Raji (cell line): ENCODE results near the gene BSCL2.

ENCODE experiments used
- POLR2A ChIP-seq: IDR thresholded peaks from 2 replicates; pipeline ENCODE4 v1.6.1; 2011; ENCODE audit warnings: low read depth, low read length, control low read depth; ENCODE audit not compliant: insufficient read depth

BSCL2 gene

DNA sequence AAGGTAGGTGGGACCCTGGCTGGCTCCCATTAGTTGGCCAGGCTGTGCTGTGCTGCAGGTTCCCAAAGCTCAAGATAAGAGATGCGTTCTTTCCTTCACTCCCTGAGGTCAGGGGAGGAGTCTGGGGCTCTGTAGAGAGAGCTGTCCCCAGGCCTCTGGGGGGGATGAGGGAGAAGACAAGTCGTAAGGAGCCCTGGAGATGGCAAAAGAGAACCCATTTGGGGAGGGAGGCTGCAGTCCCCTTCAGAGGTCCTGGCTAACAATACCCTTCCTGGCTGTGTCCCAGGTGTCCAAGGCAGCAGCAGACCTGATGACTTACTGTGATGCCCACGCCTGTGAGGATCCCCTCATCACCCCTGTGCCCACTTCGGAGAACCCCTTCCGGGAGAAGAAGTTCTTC, 1.2 kb upstream of the BSCL2 start:
- no peak for TF ChIP-seq POLR2A

DNA sequence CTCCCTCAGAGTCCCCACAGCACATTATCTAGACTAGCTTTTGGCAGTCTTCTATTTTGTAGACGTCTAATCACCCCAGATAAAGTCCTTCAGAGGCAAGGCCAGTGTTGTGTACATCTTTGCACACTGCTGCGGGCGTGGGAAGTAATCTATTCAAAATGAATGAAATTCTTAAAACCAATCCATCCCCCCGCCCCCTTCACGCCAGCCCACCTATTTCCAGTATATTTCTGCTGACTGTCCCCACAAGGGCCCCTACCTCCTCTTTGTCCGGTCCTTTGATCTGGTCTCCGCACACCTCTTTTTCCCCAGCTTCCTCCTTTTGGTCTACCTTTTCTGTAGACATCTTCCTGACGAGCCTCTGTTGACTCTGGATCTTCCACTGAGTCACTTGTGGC, 375 bp downstream of the BSCL2 start:
- TF ChIP-seq POLR2A: no peak

DNA sequence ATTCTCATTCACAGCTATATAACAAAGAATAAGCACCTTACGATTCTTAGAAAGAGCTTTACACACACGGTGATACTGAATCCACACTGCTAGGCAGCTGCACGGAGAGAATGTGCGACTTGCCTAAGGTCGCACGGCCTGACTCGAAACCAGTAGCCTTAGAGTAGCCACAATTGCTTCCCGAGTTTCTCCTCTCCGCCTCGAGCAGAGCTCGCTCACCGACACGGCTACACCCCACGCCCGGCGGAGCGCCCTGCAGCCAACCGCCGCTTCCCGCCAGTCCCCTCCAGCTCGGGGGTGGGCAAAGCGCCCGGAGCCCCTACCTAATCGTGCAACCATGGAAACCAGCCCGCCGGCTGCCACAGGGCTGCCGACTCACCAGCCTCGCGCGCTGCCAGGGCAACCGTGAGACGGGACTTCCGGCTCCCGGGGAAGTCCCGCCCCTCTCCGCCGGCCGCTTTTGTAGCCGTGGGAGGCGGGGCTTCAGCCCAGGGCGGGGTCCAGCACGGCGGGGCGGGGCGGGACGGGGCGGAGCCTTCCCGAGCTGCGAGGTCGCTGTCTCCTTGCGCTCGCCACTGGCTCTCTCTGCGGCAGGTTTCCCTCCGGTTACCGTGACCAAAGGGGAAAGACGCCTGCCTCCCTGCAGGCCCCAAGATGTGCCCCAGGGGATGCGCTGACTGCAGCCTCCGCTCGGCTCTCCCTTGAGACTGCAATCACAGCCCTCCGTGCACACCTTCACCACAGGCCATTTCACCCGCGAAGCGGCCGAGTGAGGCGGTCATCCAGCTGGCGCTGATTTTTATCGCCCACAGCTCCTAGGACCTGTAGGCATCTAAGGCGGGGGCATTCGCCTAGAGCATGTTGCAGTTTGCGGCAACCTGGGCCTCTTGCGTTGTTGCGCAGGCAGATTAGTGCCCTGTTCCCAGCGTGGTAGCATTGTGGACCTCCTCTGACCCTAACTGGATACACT, 1.1 kb downstream of the BSCL2 start:
- TF ChIP-seq POLR2A: peak; percentile 72

DNA sequence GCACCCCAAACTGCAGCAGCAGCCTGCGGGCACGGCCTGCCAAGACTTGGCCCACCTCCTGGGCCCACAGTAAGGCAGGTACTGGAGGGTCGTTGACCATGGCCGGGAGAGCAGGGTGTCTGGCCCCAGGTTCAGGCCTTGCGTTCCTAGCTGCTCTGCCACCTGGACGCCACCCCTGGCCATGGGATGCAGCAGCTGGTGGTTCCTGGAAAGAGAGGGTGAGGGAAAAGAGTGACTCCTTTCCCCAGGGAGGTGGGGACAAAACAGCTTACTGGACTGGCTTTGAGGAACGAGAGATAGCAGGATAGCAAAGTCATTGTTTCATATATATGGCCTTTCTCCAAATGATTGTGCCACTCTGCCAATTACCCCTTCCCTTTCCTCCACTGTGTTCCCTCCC, 1.8 kb downstream of the BSCL2 start:
- TF ChIP-seq POLR2A: no peak

DNA sequence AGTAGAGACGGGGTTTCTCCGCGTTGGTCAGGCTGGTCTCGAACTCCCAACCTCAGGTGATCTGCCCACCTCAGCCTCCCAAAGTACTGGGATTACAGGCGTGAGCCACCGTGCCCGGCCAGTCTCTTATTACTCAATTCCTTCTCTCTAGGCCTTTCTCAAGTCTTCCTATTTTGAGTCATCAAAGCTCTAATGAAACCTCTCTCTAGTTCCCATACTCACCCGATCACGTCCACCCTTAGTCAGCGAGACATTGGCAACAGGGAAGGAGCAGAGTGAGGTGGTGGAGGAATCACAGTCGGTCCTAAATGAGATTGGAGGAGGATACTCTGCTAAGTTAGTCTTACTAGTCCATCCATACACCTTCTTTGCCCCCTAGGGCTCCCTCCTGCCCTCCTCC, 5.0 kb downstream of the BSCL2 start:
- TF ChIP-seq POLR2A: no peak

DNA sequence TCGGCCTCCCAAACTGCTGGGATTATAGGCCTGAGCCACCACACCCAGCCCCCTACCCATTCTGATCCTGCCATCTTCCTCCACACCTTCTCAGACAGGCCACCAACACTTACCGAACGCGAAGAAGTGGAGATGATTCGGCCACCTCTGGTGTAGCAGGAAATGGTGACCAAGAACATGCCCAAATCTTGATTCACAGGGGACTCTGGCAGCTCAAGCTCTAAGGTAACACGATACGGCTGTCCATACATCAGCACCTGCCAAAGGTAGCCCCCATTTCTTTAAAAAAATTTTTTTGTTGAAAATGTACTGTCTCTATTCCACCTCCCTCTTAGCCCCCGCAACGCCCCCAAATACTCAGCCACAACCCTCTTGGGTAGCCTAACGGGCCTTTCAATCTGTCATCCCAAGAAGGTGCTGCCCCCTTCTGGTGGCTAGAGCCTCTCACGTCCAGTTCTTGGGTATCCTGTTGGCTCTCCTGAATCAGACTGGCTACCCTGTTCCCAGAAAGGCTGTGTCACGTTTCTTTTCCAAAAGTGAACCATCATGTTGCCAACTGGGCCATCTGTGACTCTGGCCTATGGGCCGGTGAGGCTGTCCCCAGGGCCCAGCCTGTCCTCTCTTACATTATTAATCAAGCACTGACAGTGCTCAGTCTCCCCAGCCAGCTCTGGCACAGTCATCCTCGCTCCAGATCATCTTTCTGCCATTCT, 12.6 kb downstream of the BSCL2 start:
- no peak for TF ChIP-seq POLR2A

DNA sequence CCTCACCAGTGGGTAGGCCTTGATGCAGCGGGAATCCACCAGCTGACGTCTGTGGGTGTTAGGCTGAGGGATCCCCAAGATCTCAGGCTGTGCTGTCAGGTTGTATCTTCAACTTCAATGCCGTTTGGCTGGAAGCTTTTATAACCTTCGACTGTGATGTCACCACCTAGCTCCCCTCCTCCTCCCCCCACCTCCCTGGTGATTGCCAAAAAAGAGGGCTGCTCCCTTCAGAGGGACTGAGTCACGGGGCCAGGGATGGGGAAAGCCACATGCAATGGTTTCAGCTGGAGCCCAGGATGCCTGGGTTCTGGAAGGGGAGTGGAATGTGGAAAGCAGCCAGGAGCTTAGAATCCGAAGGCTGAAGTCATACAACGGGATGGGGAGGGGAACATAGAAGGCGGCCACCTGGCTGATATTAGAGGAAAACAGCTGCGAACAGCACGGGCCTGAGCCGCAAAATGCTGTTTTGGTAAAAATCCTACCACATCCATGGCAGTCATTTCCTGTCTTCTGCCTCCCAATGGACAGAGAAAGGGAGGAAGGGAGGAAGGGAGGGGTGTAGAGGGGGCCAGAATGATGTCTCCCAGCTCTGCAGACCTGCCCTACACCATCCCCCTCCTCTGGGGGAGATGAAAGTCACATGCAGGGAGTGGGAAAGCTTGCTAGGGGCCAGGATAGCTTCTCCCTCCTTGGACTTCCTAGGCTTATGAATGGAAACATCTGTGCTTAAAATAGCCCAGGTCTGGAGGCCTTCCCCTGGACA, 17.6 kb downstream of the BSCL2 start, which contains the start of gene LRRN4CL:
Gene LRRN4CL (minus strand): TSS at position 110 of the 763 bp plus-strand sequence. CDS start 1,022 bp downstream, outside the sequence.
- no peak for TF ChIP-seq POLR2A

DNA sequence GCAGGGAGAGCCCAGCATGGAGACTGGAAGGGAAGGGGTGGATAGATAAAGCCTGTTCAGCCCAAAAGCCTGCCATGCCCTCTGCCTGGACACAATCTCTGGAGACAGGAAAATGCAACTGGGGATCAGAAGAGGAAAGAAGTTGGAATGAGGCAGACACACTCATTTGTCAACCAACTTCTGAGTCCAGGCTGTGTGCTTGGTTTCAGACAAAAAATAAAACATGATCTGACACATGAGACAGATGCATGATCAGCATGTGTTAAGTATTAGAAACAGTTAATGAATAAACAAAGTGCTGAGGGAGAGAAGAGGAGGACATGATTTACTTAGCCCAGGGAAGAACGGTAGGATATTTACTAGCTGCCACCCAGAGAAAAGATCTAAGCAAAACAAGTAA, 18.7 kb downstream of the BSCL2 start:
- TF ChIP-seq POLR2A: no peak

DNA sequence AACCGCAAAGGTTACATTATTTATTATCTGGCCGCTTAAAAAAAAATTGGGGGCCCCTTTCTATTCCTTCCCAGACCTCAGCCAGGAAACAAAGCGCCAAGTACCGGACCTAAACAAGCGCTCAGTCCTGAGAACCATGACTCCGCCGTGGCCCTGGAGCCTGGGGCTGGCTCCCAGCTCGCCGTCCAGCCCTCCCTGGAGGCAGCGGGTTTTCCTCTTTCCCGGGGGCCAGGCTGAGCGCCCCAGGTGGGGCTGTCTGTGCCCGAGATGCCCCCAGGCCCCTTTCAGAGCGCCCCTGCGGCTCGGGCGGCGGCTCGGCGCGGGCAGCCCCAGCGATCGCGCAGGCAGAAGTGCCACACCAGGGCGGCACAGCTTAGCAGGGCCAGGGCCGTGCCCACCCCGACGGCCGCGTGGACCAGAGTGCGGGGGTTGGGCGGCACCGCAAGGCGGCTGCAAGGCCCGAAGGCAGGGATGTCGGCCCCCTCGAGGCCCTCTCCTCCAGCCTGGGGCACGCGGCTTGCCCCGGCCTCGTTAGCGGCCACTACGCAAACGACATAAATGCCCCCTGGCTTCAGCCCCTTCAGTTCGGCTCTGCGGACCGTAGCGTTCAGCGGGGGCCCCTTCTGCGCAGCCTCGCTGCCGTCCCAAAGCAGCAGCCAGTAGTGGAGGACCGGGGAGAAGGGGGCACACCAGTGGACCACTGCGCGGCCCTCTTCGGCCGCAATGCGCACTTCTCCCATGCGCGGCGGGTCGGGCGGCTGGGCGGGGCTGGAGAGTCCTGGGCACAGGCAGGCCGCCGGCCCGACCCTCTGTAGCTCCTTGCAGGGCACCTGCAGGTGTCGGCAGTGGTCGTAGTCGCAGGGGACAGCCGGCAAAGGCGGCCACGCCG, 19.5 kb downstream of the BSCL2 start:
- TF ChIP-seq POLR2A: no peak

DNA sequence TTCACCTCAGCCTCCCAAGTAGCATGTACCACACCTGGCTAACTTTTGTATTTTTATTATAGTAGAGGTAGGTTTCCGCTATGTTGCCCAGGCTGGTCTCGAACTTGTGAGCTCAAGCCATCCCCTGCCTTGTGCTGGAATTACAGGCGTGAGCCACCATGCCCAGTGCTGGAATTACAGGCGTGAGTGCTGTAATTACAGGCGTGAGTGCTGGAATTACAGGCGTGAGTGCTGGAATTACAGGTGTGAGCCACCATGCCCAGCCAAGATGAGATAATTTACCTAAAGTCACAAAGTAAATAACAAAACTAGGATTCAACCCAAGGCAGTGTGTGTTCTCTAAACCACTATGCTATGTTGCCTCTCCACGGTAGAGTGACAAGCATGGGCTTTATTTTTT, 24.7 kb downstream of the BSCL2 start:
- TF ChIP-seq POLR2A: no peak

DNA sequence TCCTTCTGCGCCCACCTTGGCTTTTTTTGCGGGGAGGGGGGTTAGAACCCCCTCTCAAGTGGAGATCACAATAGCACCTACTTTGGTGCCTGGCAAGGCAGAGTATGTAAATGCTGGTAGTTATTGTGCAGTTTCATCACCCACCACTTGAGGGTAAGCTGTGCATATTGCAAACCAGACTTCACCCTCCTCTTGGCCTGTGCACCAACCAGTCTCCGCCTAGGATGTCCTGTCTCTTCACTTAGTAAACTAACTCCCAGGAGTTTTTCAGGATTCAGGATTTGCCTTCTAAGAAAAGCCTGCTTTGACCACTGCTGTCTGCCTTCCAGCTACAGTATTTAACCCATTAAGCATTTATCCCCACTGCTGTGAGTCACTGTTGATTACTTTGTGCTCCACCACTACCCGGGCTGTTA, 26.4 kb downstream of the BSCL2 start:
- peak; percentile 37; the same call in 1 of the 2 replicates for TF ChIP-seq POLR2A

DNA sequence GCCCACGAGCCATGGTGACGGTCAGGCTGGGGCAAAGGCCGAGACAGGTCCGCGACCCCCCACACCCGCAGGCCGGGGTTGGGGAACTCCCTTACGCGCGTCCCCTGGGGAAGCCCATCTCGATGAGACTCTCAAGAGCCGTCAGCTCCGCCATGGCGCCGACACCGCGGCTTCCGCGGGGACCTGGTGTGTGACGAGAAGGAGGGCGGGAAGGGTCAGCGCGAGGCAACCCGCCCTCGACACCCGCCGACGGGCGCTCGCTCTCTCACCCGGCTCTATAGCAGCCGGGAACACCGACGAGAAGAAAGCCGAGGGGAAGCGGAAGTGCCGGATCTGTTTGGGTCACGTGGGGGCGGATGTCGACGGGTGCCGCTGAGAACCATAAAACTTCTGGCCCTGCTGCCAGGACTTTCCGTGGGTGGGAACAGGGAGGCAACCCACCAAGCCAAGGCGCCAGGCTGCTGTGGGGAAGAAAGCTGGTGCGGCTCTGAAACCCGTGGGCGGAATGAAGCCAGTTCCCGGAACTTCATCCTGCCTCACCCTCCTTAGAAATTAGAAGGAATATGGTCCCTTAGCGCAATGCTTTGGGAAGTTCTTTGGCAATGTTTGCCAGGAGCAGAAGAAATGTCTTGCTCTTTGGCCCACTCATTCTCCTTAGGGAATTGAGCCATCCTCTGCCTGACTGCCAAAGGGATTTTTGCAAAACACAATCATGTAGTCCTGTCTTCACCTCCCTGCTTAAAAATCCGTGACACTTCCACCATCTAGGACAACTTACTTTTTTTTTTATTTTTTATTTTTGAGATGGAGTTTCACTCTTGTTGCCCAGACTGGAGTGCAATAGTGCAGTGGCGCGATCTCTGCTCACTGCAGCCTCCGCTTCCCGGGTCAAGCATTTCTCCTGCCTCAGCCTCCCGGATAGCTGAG, 28.2 kb downstream of the BSCL2 start, which contains the start of gene UBXN1:
Gene UBXN1 (minus strand): TSS at position 304 of the 927 bp plus-strand sequence. CDS start 150 bp downstream, at position 154.
- peak; percentile 78 for TF ChIP-seq POLR2A

DNA sequence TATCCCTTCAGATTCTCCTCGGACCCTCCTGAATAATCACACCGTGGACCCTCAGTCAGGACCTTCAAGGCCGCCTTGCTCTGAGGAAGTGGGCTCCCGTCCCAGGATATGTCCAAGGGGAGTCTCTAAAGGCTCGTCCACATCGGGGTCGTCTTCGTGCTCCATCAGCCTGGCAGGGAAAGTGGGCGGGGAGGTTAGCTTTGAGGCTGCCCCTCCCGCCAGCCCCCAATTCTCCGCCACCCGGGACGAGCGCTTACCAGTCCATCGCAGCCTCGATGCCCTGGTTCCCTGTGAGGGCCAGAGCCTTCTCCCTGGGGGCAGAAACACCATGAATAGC, 28.8 kb downstream of the BSCL2 start:
- no peak for TF ChIP-seq POLR2A
